HG03039 (cell line): ENCODE results near the gene FLOT2.
"Not testable (repeated sequence)": the region's sequence is repeated elsewhere in the genome, so short reads cannot be mapped to it uniquely, and the experiment has no call there.

Experiments
- ATAC-seq: cut with Tn5 transposase; IDR thresholded peaks from one replicate; pipeline ENCODE4 v1.9.1; 2021; ENCODE audit warnings: mild to moderate bottlenecking, moderate library complexity; ENCODE audit not compliant: unreplicated experiment

FLOT2 gene

GRCh38 chr17:28897769-28898526, 415 bp upstream of the FLOT2 start:
- no peak for ATAC-seq

DNA sequence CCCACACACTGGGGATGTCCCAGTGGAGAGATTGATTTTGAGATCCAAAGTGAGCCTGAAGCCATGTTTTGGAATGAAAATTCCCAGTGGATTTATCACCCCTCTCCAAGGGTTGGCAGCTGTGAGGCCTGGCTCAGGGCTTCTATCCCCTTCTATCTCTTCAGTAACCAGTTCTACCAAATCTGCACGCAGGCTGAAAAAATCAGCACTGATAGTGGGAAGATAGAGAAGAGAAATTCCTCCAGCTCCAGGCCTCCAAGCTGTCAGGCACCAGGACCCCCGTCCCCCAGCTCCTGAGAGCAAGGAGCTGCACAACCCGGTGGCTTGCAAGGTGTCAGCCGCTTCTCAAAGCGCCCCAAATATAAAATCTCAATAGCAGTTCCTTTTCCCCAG, 1.0 kb downstream of the FLOT2 start:
- no peak for ATAC-seq

- no peak for ATAC-seq
Measured at GRCh38 chr17:28895794-28896447, 1.6 kb downstream of the FLOT2 start.

GRCh38 chr17:28893248-28894183, 4.0 kb downstream of the FLOT2 start:
- ATAC-seq = not testable (repeated sequence)

DNA sequence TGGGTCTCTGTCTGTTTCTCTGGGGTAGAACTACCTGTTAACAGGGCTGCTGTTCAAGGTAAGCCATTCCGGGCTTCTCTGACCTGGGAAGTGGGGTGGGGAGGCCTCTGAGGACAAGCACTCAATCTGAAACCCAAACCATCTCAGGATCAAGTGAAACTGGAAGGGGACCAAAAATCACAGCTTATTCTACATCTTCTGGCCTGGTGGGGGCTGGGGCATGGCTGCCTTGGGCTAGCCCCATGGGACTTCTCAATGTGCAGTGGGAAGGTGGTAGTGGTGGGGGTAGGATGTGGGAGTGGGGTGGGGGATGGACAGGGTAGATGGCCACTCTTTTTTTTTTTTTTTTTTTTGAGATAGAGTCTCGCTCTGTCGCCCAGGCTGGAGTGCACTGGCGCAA, 5.5 kb downstream of the FLOT2 start:
- ATAC-seq = no peak

DNA sequence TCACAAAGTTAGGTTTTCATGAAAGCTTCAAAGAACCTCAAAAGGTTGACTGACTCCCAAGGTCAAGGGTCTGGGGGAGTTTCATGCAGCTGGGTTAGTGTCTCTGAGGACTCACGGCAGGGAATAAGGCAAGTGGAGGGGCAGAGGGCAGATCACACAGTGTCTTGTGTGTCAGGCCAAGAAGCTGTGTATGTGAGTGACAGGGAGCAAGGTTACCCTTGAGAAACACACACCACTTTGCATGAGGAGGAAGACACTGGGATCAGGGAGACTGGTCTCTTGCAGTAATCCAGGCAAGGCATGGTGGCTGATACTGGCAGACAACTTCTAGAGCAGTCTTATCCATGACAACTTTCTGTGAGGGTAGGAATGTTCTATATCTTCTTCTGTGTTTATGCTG, 6.3 kb downstream of the FLOT2 start:
- ATAC-seq = no peak

GRCh38 chr17:28889996-28890395, 7.5 kb downstream of the FLOT2 start:
- ATAC-seq = no peak

- no peak for ATAC-seq
Measured at GRCh38 chr17:28888832-28889231, 8.7 kb downstream of the FLOT2 start.

DNA sequence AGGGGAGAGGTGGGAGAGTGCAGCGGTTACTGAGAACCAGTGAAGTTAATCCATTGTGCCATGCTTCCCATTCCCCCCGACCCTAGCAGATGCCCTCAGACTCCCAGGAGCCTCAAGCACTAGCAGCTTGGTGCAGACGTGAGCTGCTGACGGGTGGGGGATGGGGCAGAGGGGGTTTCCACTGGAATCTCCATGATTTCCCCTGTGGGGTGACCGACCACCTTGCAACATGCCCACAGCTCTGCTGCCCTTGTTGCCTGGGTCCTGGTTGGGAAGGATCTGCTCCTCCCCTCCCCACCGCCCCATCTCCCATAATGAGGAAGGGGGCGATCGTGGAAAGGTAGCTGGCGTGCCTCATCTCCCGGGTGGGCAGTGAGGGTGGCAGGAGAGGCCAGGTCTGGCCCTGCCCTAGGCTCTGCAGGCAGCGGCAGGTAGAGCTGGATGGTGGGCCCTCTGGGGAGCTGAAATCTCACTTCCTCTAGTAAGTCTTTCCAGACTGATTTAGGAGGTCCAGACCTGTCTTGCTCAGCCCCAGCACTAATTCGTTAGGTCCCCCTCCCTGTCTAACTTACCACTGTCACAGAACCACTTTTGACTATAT, 9.6 kb downstream of the FLOT2 start:
- no peak for ATAC-seq

GRCh38 chr17:28885951-28886350, 11.6 kb downstream of the FLOT2 start:
- no peak for ATAC-seq

GRCh38 chr17:28885363-28885762, 12.2 kb downstream of the FLOT2 start:
- no peak for ATAC-seq

DNA sequence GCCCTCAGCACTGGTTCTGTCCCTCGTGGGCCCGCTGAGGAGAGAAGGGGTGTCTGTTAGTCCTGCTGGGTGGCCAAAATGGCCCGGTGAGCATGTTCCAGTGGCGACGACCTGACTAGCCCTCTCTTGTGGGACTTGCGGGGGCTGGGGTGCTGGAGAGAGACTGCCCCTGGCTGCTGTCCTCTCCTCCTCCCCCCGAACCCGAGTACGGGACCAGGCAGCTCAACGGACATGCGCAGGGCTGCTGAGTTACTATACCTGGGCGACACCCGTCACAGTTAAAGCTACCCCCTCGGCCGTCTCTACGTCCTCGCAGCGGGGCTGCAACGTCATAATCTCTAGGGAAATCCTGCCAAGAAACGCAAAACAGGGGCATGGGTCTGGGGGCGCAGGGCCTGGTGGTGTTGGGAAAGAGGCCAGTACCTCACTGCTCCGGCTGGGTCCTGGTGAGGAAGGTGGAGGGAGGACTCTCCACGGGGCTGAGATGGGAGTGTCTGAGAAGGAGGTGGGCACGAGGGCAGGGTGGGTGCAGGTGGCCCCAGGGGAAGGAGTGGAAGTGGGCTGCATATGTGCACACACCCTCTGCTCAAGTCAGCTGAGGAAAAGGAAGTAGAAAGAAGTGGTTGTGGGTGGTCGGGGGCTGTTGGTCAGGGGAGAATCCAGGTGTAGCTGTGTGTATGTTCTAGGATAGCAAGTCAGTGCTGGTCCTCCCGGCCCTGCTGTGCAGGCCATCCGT, 13.4 kb downstream of the FLOT2 start:
- ATAC-seq = no peak

- ATAC-seq = no peak
Measured at GRCh38 chr17:28882154-28882895, 15.2 kb downstream of the FLOT2 start.

DNA sequence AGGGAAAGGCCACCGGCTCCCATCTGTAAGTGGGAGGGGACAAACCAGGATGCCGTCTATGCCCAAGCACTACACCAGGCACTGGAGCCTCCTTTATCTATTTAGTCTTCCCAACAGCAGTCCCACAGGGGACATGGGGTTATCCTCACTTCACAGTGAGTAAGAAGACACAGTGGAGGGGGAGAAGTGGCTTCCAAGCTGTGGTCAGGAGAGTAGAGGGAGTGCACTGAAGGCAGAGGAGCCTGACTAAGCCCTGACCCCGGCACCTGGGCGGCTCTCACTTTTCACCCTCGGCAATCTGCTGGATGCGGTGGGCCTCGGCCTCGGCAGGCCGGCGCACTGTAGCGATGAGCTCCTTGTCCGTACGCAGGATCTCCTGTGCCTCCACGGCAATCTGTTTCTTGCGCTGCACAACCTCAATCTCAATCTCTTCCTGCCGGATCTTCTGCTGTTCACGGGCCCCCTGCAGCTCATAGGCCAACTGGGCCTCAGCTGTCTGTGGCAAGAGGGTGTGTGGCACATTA, 15.9 kb downstream of the FLOT2 start:
- no peak for ATAC-seq

GRCh38 chr17:28880572-28880945, 17.0 kb downstream of the FLOT2 start:
- ATAC-seq = no peak

GRCh38 chr17:28879886-28880571, 17.5 kb downstream of the FLOT2 start:
- ATAC-seq = no peak

DNA sequence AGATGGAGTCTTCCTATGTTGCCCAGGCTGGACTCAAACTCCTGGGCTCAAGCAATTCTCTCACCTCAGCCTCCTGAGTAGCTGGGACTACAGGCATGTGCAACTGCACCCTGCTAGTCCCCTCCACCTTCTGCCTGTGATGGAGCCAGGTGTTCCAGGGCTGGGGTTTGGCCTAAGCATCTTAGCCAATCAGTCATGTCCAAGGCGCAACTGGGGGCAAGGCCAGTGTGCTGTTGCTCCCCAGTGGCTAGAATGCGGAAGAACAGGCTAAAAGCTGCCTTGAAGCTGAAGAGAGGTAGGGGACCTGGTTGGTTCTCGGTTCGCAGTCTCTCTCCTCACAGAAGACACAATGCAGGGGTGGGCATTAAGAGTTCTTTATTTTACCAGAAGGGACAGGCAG, 18.6 kb downstream of the FLOT2 start:
- no peak for ATAC-seq

DNA sequence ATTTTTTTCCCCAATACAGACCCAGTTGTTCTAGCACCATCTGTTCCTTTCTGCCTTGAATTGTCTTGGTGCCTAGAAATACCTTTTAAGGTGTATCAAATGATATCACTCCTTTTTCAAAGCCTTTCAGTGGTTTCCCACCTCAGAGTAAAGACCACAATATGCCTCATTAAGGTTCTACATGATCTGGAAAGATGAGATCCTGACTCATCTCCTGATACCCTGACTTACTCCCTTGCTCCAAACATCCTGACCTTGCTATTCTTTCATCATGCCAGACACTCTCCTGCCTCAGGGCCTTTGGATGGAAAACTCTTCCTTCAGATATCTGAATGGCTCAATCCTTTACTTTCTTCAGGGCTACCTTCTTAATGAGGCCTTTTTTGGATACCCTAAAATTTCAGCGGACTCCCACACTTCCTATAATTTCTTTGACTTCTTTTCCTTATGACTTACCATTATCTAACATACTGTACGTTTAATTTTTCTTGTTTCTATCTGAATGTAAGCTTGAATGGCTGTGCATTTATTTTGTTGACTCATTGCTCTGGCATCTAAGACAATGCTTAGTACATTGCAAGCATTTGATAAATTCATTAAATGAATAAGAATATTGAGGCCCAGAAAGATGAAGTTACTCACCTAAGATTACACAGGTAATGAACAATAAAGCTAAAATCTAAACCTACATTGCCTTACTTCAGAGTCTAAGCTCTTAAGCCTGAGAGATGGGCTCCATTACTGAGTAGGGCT, 19.2 kb downstream of the FLOT2 start:
- ATAC-seq = no peak
